GM08714 (cell line): ENCODE results near the gene HDAC4.

Experiments used
- H3K4me3 ChIP-seq: fragments of 200-500 bp; sonication (Bioruptor generic); 2 replicates; pipeline ENCODE4 v1.5.1; 2014; ENCODE audit warnings: mild to moderate bottlenecking, low read length, inconsistent platforms
- ZNF274 ChIP-seq: IDR thresholded peaks from 2 replicates; pipeline ENCODE4 v1.6.1; 2012; ENCODE audit warnings: mild to moderate bottlenecking, low read depth, low read length

Gene HDAC4

DNA sequence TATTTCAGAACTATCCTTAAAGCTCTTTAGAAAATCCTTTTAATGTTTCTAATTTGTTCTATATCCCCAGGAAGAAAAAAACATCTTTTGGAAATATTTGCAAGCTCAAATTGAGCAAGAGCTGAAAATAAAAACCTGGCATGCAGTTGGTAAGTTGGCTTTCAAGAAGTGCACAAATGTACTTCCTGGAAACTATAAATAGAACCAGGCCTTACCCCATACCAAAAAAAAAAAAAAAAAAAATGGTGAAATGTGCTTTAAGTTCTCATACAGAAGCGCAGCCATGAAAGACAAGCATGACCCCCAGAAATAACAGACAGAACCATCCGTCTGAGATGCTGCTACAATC lies 178.5 kb downstream of the HDAC4 start:
- no peak overlapping the region for H3K4me3 ChIP-seq
- no peak for TF ChIP-seq ZNF274

DNA sequence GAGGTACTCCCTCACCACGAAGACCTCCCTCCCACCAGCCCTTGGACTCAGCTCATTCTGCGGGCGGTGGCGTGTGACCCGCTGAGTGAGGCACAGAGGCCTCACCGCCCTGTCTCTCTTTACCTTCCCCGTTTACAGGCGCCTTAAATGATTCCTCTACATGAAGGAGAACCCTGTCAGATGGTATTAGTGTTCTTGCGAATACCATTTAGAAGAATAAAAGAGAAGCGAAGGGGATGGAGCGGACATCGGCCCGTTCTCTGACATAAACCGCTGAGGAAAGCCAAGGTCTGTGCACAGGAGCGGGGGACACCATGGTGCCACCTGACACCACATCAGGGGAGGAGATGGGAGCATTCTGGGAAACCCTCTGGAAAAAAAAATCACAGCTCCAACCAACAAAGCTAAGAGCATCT lies 179.8 kb downstream of the HDAC4 start:
- no peak overlapping the region for H3K4me3 ChIP-seq
- no peak for TF ChIP-seq ZNF274

DNA sequence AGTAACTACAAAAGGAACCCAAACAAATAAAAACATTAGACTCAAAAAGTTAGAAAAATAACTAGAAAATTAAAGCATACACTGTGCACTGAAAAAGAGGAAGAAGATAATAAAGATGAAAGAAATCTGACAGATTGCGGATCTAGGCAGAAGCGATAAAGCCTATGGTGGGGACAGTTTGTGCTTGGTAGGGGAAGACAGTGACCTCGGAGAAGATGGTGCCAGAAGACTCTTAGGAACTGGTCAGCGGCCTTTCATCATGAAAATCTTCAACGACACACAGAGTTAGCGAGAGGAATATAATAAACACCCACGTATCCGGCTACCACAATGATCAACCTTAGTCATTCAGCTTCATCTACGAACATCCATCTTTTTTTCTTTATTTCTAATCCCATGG lies 180.5 kb downstream of the HDAC4 start:
- TF ChIP-seq ZNF274: no peak
- no peak overlapping the region for H3K4me3 ChIP-seq

DNA sequence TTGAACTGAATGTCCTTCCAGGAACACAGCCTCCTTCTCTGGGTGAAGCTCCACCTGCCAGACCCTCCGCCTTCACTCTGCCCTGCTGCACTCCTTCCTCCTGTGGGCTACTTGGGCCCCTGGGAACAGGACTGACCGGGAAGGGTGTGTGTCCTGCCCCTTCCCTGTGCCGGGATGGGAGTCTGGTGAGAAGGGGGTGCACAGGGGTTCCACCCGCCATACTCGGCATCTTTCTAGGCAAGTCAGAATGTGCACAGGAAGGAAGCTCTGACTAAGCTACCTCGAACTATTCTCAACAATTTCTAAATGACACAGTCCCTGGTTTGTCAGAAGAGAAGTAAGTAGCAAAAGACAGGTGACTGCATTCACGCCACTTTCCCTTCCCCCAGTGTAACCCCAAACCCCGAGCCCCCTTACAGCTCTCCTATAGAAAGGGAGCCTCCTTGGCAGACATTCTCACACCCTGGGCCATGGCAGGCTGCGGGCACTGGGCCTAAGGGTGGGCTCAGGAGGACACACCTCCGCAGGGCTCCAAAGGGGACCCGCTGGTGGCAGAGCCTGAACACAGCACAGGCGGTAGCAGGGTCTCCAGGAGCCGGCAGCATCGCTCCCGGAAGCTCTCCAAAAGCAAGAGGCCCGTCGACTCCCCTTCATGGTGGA lies 184.1 kb downstream of the HDAC4 start:
- H3K4me3 ChIP-seq: no peak overlapping the region
- TF ChIP-seq ZNF274: no peak

DNA sequence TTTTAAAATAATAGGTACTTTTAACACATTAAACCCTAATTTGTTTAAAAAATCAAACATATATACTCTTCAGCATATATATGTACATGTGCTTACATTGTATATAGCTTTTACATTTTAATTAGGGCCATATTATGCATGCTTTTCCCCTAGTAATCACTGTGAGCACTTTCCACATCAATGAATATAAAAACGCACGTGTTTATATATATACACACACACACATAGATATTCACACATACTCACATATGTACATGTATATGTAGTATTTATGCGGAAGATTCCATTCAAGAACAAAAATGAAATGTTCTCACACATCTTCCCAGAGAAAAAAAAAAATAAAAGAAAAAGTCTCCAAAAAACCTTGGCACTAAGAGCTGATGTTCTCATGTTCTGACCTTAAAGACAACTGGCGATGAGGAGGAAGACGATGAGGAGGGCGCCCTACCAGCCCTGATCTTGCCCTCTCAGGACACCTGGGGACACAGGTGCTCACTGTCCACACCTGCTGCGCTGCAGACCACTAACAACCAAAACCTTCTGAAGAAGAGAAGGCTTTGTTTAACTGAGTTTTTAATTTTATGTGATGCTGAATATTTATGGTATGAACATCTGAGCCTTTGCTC lies 184.7 kb downstream of the HDAC4 start:
- H3K4me3 ChIP-seq: no peak overlapping the region
- TF ChIP-seq ZNF274: no peak

DNA sequence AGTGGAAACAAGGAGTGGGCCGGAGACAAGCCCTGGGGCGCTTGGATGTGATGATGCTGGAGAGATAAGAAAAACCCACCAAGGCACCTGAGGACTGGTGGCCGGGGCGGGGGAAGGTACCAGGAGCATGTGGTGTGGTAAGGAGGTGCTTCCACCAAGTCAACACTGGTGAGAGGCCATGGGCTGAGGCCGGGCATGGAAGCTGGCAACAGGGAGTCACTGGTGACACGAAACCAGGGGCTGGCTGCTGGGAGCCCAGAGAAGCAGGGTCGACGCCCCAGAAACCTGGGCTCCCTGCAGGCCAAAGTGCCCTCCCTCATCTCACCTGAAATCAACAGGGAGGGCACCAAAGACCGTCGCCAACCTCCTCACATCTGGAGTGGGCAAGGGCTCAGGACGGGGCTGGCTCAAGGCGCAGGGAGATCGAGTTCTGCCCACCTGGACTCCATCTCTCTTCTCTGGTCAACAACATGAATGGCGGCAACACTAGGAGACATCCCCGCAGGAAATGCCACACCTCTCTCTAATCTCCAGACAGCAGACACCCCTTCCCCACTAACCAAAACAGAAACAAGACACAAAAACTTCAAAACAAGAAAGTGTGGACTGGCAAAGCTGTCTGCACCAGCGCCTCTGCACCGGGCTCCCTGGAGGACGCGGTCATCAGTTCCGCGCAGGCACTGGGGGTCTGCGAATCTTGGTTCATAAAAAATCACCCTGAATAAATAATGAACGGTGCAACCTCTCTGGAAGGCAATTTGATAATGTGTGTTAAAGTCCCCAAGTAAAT lies 185.5 kb downstream of the HDAC4 start:
- TF ChIP-seq ZNF274: no peak
- H3K4me3 ChIP-seq: no peak overlapping the region

DNA sequence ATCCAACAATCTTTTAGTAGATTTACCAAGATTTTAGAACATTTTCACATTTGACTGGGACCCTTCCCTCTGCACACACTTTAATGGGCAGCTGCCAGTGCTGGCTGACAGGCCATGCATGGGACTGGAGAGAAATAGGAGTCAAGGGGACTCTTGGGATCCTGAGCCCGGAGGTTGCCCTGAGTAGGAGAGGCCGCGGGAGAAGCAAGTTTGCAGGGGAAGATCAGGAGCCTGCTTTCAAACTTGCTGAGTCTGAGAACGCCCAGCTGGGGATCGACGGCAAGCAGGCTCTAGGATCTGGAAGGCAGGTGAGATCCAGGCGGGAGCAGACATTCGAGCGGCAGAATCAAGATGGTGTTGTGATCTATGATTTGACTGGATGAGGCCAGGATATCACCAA lies 186.1 kb downstream of the HDAC4 start:
- TF ChIP-seq ZNF274: no peak
- H3K4me3 ChIP-seq: no peak overlapping the region

DNA sequence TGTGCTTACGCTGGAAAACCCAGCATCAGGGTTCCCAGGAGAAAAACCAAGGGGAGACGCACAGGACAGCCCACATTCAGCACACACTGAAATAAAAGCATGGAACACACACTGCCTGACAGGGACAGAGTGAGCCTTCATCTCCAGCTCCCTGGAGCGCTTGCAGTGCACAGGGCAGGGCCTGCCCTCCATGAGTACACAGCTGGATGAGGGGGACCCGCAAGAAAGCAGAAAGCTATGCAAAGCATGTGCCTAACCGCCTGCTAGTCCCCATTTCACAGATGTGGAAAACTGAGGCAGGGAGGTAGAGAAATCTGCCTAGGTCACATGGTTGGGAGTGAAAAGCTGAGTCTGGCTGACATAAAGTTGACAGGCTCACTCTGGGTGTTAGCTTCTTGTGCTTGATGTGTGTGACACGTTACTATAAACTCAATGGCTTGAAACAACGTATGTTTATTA lies 187.1 kb downstream of the HDAC4 start:
- H3K4me3 ChIP-seq: no peak overlapping the region
- no peak for TF ChIP-seq ZNF274

DNA sequence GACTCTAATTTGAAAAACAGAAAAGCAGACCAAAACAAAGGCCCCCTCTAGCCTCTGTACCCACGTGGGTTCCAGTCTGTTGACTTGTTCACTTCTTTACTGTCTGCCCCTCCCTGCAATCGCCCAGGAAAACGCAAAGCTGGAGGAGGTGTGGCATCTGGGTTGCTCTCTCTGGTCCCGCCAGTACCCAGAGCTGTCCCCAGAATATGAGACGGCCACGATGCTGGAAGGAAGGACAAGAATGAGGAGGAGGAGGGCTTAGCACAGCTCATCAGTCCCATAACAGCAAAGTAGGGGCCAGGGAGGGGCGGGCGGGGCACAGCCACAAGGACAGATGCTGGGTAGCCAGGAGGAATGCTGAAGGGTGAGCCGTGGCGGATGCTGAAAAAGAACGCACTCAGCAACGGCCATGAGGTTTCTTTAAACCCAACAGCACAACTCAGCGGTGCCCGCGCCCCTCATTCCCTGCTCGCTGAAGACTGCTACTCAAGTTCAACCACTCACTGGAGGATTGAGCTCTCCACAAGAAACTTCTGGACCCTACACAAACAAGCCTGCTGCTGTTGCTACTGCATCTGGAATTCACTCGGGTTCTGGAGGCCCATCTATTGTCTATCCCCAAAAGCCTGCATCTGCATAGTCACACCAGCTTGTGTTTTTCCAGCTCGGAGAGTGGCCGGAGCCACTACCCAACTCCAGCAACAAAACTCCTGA lies 187.7 kb downstream of the HDAC4 start:
- TF ChIP-seq ZNF274: no peak
- H3K4me3 ChIP-seq: no peak overlapping the region

DNA sequence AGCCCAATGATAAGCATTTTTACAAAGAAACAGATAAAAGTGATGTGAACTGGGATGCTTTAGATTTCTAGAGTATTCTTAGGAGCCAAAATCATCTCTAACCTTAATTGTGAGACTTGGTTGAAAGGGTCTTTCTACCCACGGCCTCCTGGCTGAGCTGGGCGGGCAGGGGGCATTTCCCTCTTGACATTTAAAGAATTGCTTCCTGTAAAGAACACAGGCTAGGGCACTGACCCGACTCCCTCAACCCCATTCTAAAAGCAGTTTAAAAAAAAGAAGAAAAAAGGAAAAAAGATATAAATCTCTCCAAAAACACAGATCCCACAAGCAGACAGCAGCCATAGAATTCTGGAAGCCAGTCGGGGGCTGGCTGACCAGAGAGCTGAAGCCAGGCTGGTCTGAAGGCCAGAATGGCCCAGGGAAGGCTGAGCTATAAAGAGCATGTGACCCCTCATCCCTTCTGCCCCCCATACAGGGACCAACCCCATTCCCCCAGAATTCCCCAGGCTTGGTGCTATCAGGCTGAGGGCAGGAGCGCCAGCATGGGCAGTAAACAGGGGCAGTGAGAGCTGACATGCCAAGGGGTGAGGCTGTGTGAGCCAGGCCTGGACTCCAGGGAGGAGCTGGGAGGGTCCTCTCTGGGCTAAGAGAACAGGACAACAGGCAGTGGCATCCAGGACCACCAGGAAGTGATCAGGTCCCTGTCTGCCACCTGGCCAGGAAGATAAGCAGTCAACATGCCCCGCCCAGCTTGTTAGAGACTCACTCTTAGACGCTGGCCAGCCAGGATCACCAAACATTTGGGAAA lies 188.5 kb downstream of the HDAC4 start:
- no peak overlapping the region for H3K4me3 ChIP-seq
- no peak for TF ChIP-seq ZNF274

DNA sequence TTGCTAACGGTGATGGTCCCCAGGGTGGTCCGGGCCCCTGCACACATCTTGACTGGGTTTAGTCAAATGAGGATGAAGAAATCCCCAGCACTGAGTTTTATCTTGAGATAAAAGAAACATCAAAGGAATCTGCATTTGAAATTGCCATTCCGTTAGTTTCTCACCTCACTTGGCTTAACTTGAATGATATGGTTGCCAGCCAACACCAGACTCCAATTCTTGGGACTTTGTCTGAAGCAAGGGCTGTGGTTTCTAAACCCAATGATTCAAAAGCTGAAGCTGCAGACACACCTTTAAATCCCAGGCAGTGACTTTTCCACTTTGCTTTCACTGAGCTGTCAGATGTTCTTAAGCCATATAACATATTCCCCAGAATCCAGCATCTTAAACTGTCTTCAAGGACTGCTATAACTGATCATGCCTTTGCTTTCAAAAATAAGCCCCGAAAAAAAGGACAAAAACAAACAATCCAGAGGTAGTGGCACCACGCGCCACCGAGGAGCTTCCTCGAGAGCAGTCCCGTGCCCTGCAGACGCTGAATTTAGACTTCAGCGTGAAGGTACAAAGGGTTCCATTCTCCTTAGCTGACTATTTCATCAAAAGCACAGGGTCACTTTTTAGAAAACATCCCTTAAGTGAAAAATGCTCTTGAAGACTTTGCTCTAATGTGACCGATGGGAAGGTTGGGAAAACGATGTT lies 189.3 kb downstream of the HDAC4 start:
- no peak for TF ChIP-seq ZNF274
- no peak overlapping the region for H3K4me3 ChIP-seq

DNA sequence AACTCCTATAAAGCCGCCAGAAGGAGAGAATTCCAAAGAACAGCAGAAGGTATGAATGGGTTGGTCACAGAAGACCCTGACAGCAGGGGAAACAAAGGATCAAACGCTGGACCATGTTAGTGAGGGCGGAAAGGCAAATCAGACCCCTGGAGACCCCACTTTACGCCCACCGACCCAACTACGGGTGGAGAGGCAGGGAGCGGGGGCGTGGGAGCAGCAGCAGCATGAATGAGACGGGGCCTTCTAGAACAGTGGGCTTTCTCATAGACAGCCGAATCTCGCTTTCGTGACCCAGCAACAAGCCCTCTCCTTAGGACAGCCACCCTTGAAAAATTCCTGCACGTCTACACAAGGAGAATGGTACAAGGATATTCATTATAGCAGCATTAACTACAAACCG lies 191.0 kb downstream of the HDAC4 start:
- H3K4me3 ChIP-seq: no peak overlapping the region
- TF ChIP-seq ZNF274: no peak

DNA sequence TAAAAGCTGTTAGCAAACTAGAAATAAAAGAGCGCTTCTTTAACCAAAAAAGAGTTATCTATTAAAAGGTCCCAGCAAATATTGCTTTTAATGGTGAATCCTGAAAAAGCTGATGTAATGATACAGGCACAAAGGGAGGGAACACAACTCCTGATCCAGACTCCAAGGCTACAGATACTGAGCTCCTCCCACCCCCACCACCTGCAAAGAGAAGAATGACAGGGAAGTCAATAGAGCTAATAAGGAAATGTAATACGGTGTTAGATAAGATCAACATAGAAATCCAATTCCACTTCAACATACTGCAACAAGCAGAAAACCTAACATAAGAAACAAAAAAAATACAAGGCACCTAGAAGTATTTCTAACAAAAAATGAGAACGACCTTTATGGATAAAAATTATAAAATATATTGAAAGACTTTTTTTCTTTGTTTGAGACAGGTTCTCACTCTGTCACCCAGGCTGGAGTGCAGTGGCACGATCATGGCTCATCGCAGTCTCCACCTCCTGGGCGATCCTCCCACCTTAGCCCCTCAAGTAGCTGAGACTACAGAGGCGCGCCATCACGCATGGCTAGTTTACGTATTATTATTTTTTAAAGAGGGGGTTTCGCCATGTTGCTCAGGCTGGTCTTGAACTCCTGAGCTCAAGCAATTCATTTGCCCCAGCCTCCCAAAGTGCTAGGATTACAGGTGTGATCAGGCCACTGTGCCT lies 192.2 kb downstream of the HDAC4 start:
- no peak for TF ChIP-seq ZNF274
- H3K4me3 ChIP-seq: no peak overlapping the region

DNA sequence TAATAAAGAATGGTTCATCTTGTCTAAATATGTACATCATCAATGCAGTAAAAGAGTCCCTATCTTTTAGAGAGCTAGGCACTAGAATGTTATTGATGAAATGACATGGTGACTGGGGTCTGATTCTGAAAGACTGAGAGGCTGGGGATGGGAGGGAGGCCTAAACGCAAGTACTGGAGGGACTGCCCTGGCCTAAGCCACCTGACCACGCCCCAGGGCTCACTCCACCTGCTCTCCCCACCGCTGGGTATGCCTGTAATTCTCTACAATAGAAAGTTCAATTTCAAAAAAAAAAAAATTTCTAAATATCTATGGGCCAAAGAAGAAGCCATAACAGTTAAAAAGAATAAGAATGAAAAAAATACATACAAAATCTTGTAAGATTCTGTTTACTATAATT lies 194.0 kb downstream of the HDAC4 start:
- no peak overlapping the region for H3K4me3 ChIP-seq
- TF ChIP-seq ZNF274: no peak
